Natural killer cell (primary cell): ENCODE results near the gene FGR. TPM values are rescaled to one million over a fixed set of nuclear protein-coding genes. Genes with fewer than 3 reads are reported as not detected.

Experiments
- ATAC-seq, 3 donors: fragments of 150-1000 bp in 2 of 3; fragments of 200-7000 bp in 1 of 3; cut with Tn5 transposase; 1 replicate in 1 of 3; 2 replicates in 2 of 3; pipeline ENCODE4 v1.10.0; 2021; ENCODE audit warnings: mild to moderate bottlenecking in 2 of 3, moderate library complexity in 2 of 3
- DNase-seq, 2 donors: peaks; one replicate each; pipeline versions ENCODE4 v3.0.0 to v3.0.0-alpha.2; 2013 to 2021; ENCODE audit warnings: mixed read lengths in 1 of 2
- H3K27ac ChIP-seq: one replicate; pipeline ENCODE4 v1.5.1; 2013; ENCODE audit warnings: mild to moderate bottlenecking, low read length
- H3K27me3 ChIP-seq: one replicate; pipeline ENCODE4 v1.6.1; 2013; ENCODE audit warnings: low read length; ENCODE audit not compliant: control insufficient read depth, insufficient read depth
- H3K36me3 ChIP-seq: one replicate; pipeline ENCODE4 v1.6.1; 2013; ENCODE audit warnings: low read length; ENCODE audit not compliant: control insufficient read depth, insufficient read depth
- H3K4me1 ChIP-seq: one replicate; pipeline ENCODE4 v1.6.1; 2013; ENCODE audit warnings: low read length; ENCODE audit not compliant: control insufficient read depth, insufficient read depth
- H3K4me3 ChIP-seq: one replicate; pipeline ENCODE4 v1.5.1; 2013; ENCODE audit warnings: low read length
- H3K9me3 ChIP-seq: one replicate; pipeline ENCODE4 v1.6.1; 2013; ENCODE audit warnings: low read length; ENCODE audit not compliant: control insufficient read depth, insufficient read depth
- H3K27ac Mint-ChIP-seq, 2 donors: one replicate each; pipeline ENCODE4 v1.8.0; 2022; ENCODE audit warnings: mild to moderate bottlenecking in 2 of 2, mixed read lengths in 2 of 2, moderate library complexity in 1 of 2
- H3K27me3 Mint-ChIP-seq, 2 donors: one replicate each; pipeline ENCODE4 v1.8.0; 2022; ENCODE audit warnings: low read depth in 2 of 2, mixed read lengths in 2 of 2
- H3K36me3 Mint-ChIP-seq: one replicate; pipeline ENCODE4 v1.8.0; 2022; ENCODE audit warnings: mixed read lengths
- H3K4me1 Mint-ChIP-seq, 2 donors: one replicate each; pipeline ENCODE4 v1.8.0; 2022; ENCODE audit warnings: mixed read lengths in 2 of 2
- H3K4me3 Mint-ChIP-seq: one replicate; pipeline ENCODE4 v1.8.0; 2022; ENCODE audit warnings: mild to moderate bottlenecking, moderate library complexity, mixed read lengths
- H3K9me3 Mint-ChIP-seq, 2 donors: one replicate each; pipeline ENCODE4 v1.8.0; 2022; ENCODE audit warnings: mixed read lengths in 2 of 2
- WGBS: methylation state at CpG from one replicate; pipeline ENCODE4 v1.1.7; 2013; ENCODE audit warnings: missing lambda C conversion rate; ENCODE audit not compliant: insufficient coverage; 5-methylcytosine and 5-hydroxymethylcytosine counted together
- intact Hi-C: fragments of 100-400 bp; cut with micrococcal nuclease; formaldehyde crosslinking; loops from one replicate; pipeline ENCODE4 v1.14.2; 2022
- total RNA-seq, 4 donors: library from RNA; stranded (reverse); fragments of 120-200 nt in 1 of 4; gene quantifications; one replicate each; pipeline versions ENCODE4 v1.2.3 to v1.2.4, GENCODE V29; 2013 to 2022
- TF ChIP-seq, protein P1 (sequence below): fragments of 200-600 bp; IDR thresholded peaks from one replicate; pipeline ENCODE4 v1.8.0; 2022; ENCODE audit warnings: antibody characterized with exemption

The FGR gene
- total RNA-seq, 3 donors from 2014 or later (not counting 1 experiment from before 2014, with no cell fraction given): 353 to 452 (median 362) TPM

DNA sequence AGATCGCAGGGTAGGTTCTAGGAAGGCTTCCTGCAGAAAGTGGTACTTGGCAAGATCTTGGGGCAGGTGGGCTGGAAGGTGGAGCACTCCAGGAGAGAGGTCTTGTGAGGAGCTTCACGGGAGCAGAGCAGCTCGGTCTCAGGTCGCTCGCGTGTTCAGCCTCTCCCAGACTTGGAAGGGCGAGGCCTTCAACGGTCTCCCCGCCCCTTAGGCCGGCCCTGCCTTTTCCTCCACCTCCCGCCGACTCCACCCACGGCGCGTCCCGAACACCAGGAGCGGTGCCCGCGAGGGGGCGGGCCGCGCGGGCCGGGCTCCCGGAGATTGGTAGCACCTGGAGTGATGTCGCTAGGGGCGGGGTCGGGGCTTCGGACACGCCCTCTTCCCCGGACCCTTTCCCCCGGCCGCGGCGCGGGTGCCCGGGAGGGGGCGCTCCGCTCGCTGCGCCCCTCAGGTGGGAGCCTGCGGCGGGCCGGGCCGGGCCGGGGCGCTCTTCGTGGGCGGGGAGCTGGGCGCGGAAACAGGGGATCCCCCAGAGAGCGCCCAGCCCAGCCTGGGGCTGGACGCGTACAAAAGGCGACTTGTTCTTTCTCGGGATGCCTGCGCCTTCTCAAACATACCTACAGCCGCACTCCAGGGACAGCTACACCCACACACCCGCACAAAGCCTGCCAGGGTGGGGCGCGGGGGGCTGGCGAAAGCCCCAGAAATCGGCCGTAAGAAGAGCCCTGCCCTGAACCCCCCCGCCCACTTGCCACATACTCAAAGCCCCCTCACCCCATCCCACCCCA lies 66.5 kb downstream of the FGR start:
- H3K27me3 Mint-ChIP-seq: no peaks in the 10 kb centered on the region

DNA sequence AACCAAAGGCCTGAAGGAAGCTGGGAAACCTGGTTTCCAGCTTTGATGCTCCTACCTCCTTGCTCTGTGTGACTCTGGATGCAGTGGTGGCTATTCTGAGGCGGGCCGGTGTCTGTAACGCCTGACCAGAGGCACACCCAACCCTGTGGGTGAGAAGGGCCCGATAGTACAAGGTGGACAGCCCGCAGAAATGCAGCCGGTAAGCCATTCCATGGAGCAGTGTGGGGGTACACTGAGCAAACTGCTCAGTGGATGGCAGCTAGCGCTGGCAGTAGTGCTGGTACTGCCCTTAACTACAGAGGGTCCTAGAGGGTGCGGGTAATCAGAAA lies 67.0 kb downstream of the FGR start:
- Mint-ChIP-seq H3K9me3 (no peaks in the 10 kb centered on the region), H3K36me3 (no peaks in the 10 kb centered on the region), H3K27ac (peak overlapping the region in 1 of 2 donors; percentile 91), H3K27me3 (no peaks in the 10 kb centered on the region), H3K4me1 (peaks cover 53 to 74% of the 10 kb centered on the region in 2 donors), H3K4me3 (peak overlapping the region; percentile 74)
- Histone ChIP-seq H3K9me3 (no peaks in the 10 kb centered on the region), H3K27me3 (no peaks in the 10 kb centered on the region), H3K4me3 (no peak overlapping the region), H3K36me3 (no peaks in the 10 kb centered on the region), H3K27ac (no peak overlapping the region), H3K4me1 (peaks cover 54% of the 10 kb centered on the region)
- TF ChIP-seq, protein P1, sequence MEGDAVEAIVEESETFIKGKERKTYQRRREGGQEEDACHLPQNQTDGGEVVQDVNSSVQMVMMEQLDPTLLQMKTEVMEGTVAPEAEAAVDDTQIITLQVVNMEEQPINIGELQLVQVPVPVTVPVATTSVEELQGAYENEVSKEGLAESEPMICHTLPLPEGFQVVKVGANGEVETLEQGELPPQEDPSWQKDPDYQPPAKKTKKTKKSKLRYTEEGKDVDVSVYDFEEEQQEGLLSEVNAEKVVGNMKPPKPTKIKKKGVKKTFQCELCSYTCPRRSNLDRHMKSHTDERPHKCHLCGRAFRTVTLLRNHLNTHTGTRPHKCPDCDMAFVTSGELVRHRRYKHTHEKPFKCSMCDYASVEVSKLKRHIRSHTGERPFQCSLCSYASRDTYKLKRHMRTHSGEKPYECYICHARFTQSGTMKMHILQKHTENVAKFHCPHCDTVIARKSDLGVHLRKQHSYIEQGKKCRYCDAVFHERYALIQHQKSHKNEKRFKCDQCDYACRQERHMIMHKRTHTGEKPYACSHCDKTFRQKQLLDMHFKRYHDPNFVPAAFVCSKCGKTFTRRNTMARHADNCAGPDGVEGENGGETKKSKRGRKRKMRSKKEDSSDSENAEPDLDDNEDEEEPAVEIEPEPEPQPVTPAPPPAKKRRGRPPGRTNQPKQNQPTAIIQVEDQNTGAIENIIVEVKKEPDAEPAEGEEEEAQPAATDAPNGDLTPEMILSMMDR: no peak
- 88% methylated on average over 8 of the region's 8 CpGs for WGBS
- DNase-seq (no peak), ATAC-seq (peak in 1 of 3 donors; percentile 1)
- intact Hi-C loops: no loop called here

More for the DNA sequence above, 66.5 kb downstream of the FGR start:
- Histone ChIP-seq H3K36me3 (no peaks in the 10 kb centered on the region), H3K27me3 (no peaks in the 10 kb centered on the region), H3K4me1 (peaks cover 52% of the 10 kb centered on the region), H3K4me3 (peak overlapping the region; percentile 22), H3K9me3 (no peaks in the 10 kb centered on the region), H3K27ac (peak overlapping the region; percentile 41)
- intact Hi-C loops: no loop called here
- ATAC-seq (peak; percentile 83 to 90 (median 84)), DNase-seq (peak; percentile 75 to 96)
- 4% methylated on average over 65 of the region's 65 CpGs for WGBS
- TF ChIP-seq, protein P1: peak; percentile 67
- Mint-ChIP-seq H3K27ac (peak overlapping the region; percentile 77 to 91), H3K36me3 (no peaks in the 10 kb centered on the region), H3K4me1 (peaks cover 50 to 74% of the 10 kb centered on the region in 2 donors), H3K9me3 (no peaks in the 10 kb centered on the region), H3K4me3 (peak overlapping the region; percentile 83)

DNA sequence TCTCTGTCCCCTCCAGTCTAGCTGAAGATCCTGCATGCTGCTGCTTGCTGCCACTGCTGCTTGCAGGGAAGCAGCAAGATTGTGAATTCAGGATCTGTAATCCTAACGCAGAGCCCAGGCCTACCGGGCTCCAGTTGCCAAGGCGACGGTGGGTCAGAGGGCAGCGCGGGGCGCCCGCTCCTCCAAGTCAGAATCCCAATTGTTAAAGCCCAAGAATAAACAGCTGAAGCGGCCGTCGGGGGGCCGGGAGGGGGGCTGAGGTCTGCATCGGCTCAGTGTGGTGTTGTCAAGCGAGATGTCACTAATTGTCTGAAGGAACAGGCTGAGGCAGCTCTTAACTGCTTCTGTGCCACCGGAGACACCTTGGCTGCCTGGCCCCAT lies 67.8 kb downstream of the FGR start:
- 94% methylated on average over 15 of the region's 15 CpGs for WGBS
- no peak for ATAC-seq
- peaks cover 52 to 73% of the 10 kb centered on the region in 2 donors for H3K4me1 Mint-ChIP-seq
- Histone ChIP-seq H3K36me3 (no peaks in the 10 kb centered on the region), H3K4me1 (peaks cover 54% of the 10 kb centered on the region), H3K27me3 (no peaks in the 10 kb centered on the region), H3K4me3 (no peak overlapping the region), H3K9me3 (no peaks in the 10 kb centered on the region), H3K27ac (no peak overlapping the region)
- H3K36me3 Mint-ChIP-seq: no peaks in the 10 kb centered on the region
- H3K4me3 Mint-ChIP-seq: no peak overlapping the region
- H3K27ac Mint-ChIP-seq: no peak overlapping the region
- TF ChIP-seq, protein P1: no peak
- no peak for DNase-seq
- H3K27me3 Mint-ChIP-seq: no peaks in the 10 kb centered on the region
- intact Hi-C loops: no loop called here
- no peaks in the 10 kb centered on the region for H3K9me3 Mint-ChIP-seq
